Stimulated activated CD4-positive, alpha-beta T cell treated with anti-CD3 and anti-CD28 coated beads, Interleukin-2, amount 100 ng/mL, for 48 hours (primary cell): ENCODE measurements around the gene CLMP.
"Not testable (repeated sequence)": the region's sequence is repeated elsewhere in the genome, so short reads cannot be mapped to it uniquely, and the experiment has no call there.

ENCODE experiments used
- DNase-seq, 2 donors: peaks; one replicate each; pipeline ENCODE4 v3.0.0-alpha.2; 2020

The CLMP gene

GRCh38 chr11:123132034-123132766 is 62.8 kb downstream of the CLMP start:
- DNase-seq = not testable (repeated sequence)

GRCh38 chr11:123129920-123130319 is 65.1 kb downstream of the CLMP start:
- DNase-seq = no peak

- no peak for DNase-seq
Observed at GRCh38 chr11:123125169-123125568, 69.9 kb downstream of the CLMP start.

GRCh38 chr11:123122852-123123251 is 72.2 kb downstream of the CLMP start:
- no peak for DNase-seq

GRCh38 chr11:123122341-123122740 is 72.7 kb downstream of the CLMP start:
- no peak for DNase-seq

GRCh38 chr11:123116486-123116885 is 78.6 kb downstream of the CLMP start:
- no peak for DNase-seq

- DNase-seq = no peak
Observed at GRCh38 chr11:123111465-123111864, 83.6 kb downstream of the CLMP start.

- no peak for DNase-seq
Observed at GRCh38 chr11:123110397-123110796, 84.7 kb downstream of the CLMP start.

GRCh38 chr11:123107945-123108495 is 87.0 kb downstream of the CLMP start:
- DNase-seq = no peak

- DNase-seq = no peak
Observed at GRCh38 chr11:123104697-123105096, 90.4 kb downstream of the CLMP start.

- no peak for DNase-seq
Observed at GRCh38 chr11:123103326-123103980, 91.6 kb downstream of the CLMP start.

- no peak for DNase-seq
Observed at GRCh38 chr11:123100379-123101085, 94.5 kb downstream of the CLMP start.

GRCh38 chr11:123098990-123099389 is 96.1 kb downstream of the CLMP start:
- no peak for DNase-seq

GRCh38 chr11:123093739-123094138 is 101.3 kb downstream of the CLMP start:
- no peak for DNase-seq

- DNase-seq = no peak
Observed at GRCh38 chr11:123091506-123091905, 103.5 kb downstream of the CLMP start.

GRCh38 chr11:123090168-123090567 is 104.9 kb downstream of the CLMP start:
- not testable (repeated sequence) for DNase-seq

GRCh38 chr11:123088896-123089295 is 106.2 kb downstream of the CLMP start:
- not testable (repeated sequence) for DNase-seq

GRCh38 chr11:123087657-123088056 is 107.4 kb downstream of the CLMP start:
- DNase-seq = not testable (repeated sequence)

GRCh38 chr11:123086305-123086704 is 108.7 kb downstream of the CLMP start:
- DNase-seq = no peak

GRCh38 chr11:123085497-123085896 is 109.6 kb downstream of the CLMP start:
- DNase-seq = no peak

- no peak for DNase-seq
Observed at GRCh38 chr11:123084454-123084853, 110.6 kb downstream of the CLMP start.

GRCh38 chr11:123083623-123084029 is 111.4 kb downstream of the CLMP start:
- peak; percentile 65 to 74 for DNase-seq

GRCh38 chr11:123082977-123083376 is 112.1 kb downstream of the CLMP start:
- no peak for DNase-seq

- no peak for DNase-seq
Observed at GRCh38 chr11:123080015-123080414, 115.0 kb downstream of the CLMP start.
